ENCODE measurements around the gene KYNU.

GRCh38 chr2:143068509-143068908 lies 191.0 kb downstream of the KYNU start:
- TF ChIP-seq, protein P1, sequence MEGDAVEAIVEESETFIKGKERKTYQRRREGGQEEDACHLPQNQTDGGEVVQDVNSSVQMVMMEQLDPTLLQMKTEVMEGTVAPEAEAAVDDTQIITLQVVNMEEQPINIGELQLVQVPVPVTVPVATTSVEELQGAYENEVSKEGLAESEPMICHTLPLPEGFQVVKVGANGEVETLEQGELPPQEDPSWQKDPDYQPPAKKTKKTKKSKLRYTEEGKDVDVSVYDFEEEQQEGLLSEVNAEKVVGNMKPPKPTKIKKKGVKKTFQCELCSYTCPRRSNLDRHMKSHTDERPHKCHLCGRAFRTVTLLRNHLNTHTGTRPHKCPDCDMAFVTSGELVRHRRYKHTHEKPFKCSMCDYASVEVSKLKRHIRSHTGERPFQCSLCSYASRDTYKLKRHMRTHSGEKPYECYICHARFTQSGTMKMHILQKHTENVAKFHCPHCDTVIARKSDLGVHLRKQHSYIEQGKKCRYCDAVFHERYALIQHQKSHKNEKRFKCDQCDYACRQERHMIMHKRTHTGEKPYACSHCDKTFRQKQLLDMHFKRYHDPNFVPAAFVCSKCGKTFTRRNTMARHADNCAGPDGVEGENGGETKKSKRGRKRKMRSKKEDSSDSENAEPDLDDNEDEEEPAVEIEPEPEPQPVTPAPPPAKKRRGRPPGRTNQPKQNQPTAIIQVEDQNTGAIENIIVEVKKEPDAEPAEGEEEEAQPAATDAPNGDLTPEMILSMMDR (CRISPR knock-in tag; IDR thresholded peaks at IDR 0.05), result no peak
- TF ChIP-seq TCF12 (IDR thresholded peaks at IDR 0.05) (no peak), TCF12 (CRISPR knock-in tag; IDR thresholded peaks at IDR 0.05) (no peak), U2AF1 (optimal IDR thresholded peaks at IDR 0.05; ENCODE audit: low read depth, low read length) (no peak), ZNF431 (CRISPR knock-in tag; IDR thresholded peaks at IDR 0.05; ENCODE audit: borderline replicate concordance, low read depth) (no peak), BHLHE40 (IDR thresholded peaks at IDR 0.05; ENCODE audit: low read length) (no peak), ZNF547 (CRISPR knock-in tag; IDR thresholded peaks at IDR 0.05) (no peak), GABPA (IDR thresholded peaks at IDR 0.05; ENCODE audit: low read depth, low read length) (no peak), GABPA (CRISPR knock-in tag; IDR thresholded peaks at IDR 0.05; ENCODE audit: low read depth) (no peak), POLR2A (IDR thresholded peaks at IDR 0.05; ENCODE audit: insufficient read depth in 1 of 2, low read depth in 2 of 2, low read length in 2 of 2) (no peak), ZBTB21 (CRISPR knock-in tag; IDR thresholded peaks at IDR 0.05) (no peak), EP300 (IDR thresholded peaks at IDR 0.05; ENCODE audit: low read depth in 2 of 2, low read length in 2 of 2) (no peak), EP300 (CRISPR knock-in tag; IDR thresholded peaks at IDR 0.05; ENCODE audit: borderline replicate concordance) (no peak), RXRA (CRISPR knock-in tag; IDR thresholded peaks at IDR 0.05) (no peak)
- TF ChIP-seq, protein P2, sequence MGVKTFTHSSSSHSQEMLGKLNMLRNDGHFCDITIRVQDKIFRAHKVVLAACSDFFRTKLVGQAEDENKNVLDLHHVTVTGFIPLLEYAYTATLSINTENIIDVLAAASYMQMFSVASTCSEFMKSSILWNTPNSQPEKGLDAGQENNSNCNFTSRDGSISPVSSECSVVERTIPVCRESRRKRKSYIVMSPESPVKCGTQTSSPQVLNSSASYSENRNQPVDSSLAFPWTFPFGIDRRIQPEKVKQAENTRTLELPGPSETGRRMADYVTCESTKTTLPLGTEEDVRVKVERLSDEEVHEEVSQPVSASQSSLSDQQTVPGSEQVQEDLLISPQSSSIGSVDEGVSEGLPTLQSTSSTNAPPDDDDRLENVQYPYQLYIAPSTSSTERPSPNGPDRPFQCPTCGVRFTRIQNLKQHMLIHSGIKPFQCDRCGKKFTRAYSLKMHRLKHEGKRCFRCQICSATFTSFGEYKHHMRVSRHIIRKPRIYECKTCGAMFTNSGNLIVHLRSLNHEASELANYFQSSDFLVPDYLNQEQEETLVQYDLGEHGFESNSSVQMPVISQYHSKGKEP (CRISPR knock-in tag; IDR thresholded peaks at IDR 0.05), result no peak

Data from HepG2 (cell line).